CD4-positive, alpha-beta T cell treated with Interleukin-10 for 1 hour (primary cell): ENCODE data around the gene AGAP9.
A peak's percentile ranks its signal among the peaks of the same experiment; 100 is the strongest.
"Not testable (repeated sequence)": the region's sequence is repeated elsewhere in the genome, so short reads cannot be mapped to it uniquely, and the experiment has no call there.

Experiments used
- DNase-seq: peaks from one replicate; pipeline ENCODE4 v3.0.0-alpha.2; 2020

The AGAP9 gene

DNA sequence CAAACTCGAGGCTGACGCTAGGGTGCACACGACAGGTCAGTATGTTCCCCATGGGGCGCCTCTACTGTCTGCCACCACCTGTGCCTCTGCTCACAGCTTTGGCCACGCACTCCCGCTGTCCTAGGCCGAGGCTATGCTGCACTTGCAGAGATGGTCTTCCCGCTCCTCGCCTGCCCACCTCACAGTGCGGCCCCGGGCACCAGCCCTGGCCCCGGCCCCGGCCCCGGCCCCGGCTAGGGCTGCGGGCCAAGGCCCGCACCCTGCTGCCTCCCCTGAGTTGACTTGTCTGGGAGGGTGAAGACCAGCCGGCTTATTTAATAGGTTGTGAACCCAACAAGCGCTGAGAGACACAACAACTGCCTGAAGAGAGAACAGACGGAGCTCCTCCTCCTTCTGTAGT is at the start of gene AGAP9:
Gene AGAP9, minus strand, starts transcription at position 164 of the 400 bp plus-strand sequence. Its CDS starts 112 bp downstream, at position 52.
- not testable (repeated sequence) for DNase-seq

GRCh38 chr10:47571138-47571912 is 47.9 kb upstream of the AGAP9 start:
- DNase-seq: not testable (repeated sequence)

DNA sequence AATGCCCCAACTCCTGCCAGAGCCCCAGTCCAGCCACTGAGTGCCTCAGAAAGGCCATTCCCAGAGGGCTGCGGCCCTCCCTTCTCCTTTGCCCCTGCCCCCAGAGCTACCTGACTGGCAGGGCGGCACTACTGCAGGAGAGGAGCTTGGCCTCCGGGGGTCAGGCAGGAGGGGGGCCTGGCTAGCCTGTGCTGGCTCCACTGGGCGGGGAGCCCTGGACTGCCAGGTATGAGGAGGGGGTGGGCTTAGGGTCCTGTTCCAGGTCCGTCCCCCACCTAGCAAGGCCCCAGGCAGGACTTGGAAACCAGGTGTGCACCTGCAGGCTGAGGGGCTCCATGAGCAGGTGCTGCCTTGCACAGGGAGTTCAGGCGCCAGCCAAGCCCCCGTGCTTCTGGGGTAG is 43.3 kb upstream of the AGAP9 start:
- not testable (repeated sequence) for DNase-seq

DNA sequence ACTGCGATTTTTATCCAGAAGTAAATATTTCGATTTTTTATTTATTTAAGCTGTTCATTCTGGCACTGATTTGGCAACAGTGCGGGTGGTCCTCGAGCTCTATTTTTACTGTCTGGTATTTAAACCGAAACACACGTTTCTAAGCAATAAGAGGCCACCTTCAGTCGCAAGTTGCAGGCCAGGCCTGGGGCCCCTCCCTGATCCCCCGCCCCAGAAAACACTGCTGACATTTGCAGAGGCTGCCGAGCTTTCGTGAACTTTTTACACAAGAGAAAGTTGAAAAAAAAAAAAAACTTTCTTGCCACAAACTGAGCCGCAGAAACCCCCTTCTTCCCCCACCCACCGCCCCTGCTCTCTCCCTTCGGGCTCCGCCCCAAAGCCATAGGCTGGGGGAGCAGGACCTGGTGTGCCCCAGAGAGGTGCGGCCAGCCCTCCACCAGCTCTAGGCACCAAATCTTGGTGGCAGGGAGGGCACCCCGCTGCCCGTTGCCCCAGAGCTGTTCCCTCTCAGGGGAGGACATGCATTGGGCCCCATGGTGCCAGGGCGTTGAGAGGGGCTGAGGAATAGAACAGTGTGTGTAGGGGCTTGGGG is 42.8 kb upstream of the AGAP9 start:
- not testable (repeated sequence) for DNase-seq

- DNase-seq: not testable (repeated sequence)
Measured at GRCh38 chr10:47565517-47565920, 42.1 kb upstream of the AGAP9 start.

- DNase-seq: not testable (repeated sequence)
Measured at GRCh38 chr10:47564953-47565352, 41.5 kb upstream of the AGAP9 start.

DNA sequence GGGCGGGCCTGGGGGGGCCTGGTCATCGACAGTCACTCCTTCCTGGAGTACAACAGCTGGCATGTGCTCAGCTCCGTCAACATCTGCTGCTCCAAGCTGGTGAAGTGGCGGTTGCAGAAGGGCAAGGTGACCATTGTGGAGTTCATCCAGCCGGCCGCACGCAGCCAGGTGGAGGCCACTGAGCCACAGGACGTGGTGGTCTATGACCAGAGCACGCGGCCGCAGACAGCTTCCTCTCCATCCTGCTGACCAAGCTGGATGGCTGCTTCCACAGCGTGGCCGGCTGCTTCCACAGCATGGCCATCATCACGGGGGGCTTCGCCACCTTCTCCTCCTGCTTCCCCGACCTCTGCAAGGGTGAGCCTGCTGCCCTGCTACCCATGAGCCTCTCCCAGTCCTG is 40.9 kb upstream of the AGAP9 start:
- DNase-seq: not testable (repeated sequence)

GRCh38 chr10:47560452-47560851 is 37.0 kb upstream of the AGAP9 start:
- DNase-seq: not testable (repeated sequence)

DNA sequence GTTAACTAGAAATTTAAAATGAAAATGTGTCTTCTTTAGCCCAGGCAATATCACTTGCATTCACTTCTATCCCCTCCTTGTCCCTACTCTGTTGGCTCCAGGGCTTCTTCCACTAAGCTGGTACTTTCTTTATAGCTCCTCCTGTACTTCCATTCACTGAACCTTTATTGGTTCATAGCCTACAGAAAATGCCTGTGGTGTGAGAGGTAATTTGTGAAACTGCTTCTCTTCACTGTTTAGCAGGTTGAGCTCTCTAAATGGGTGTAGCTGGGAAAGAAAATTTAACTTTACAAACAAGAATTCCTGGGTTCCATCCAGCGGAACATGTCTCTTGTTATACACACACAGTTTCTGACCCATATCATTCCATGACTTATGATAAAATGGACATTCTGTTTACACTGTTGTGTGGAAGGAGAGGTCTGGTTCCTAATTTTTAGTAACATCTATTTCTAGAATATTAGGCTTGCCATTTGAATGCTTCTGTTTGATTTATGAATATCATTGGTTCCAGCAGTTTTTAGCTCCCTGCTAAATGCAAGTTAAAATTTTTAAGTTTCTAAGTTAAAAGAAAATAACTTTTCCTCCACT is 36.4 kb upstream of the AGAP9 start:
- DNase-seq: not testable (repeated sequence)

DNA sequence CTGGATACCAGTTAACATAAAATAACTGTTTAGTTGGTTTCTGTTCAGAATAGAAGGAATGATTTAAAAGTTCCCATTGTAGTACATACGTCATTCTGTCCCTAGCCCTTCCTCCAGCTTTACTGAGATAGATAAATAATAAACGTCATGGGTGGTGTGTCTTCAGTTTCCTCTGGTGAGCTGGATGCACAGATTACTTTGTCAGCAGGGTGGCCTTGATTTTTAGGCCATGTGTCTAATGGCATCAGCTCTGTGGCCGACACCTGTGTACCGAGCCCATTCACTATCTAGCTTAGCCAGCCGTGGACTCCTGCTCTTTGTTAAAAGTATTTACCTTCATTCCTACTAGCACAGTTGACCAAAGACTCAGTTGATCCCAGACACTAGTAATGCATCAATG is 34.7 kb upstream of the AGAP9 start:
- DNase-seq: not testable (repeated sequence)

DNA sequence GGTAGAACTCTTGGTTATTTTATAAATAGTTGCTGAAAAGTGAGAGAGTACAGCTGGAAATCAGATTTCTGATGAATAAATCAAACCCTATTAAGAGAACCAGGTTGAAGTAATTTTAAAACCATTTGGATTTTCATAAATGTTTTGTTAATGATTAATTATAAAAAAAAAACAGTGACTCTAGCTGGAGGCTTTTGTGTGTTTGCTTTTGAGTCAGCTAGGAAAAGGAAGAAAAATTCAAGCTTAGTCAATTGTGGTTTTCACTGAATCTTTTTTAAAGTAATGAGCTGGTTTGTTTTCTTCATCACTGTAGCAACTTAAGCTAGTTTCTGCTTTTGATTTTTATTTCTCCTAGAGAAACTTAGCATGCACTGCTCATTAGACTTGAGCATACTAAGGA is 34.2 kb upstream of the AGAP9 start:
- not testable (repeated sequence) for DNase-seq

DNA sequence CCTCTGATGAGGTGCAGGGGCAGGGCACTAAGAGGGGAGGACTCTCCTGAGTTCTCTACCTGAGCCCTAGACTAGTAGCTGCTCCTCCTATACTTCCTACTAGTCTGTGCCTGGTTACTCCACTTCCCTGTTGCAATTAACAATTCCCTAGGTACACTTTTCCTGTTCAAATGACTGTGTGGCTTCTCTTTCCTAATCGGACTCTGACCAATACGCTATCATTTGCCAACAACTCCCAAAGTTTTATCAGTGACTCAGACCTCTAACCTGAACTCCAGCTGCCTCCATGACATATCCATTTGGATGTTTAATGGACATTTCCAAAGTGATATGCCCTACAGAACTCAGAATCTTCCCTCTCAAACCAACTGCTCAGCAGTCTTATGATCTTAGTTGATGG is 31.9 kb upstream of the AGAP9 start:
- DNase-seq: not testable (repeated sequence)

GRCh38 chr10:47554552-47554951 is 31.1 kb upstream of the AGAP9 start:
- DNase-seq: not testable (repeated sequence)

GRCh38 chr10:47553860-47554247 is 30.4 kb upstream of the AGAP9 start:
- DNase-seq: not testable (repeated sequence)

DNA sequence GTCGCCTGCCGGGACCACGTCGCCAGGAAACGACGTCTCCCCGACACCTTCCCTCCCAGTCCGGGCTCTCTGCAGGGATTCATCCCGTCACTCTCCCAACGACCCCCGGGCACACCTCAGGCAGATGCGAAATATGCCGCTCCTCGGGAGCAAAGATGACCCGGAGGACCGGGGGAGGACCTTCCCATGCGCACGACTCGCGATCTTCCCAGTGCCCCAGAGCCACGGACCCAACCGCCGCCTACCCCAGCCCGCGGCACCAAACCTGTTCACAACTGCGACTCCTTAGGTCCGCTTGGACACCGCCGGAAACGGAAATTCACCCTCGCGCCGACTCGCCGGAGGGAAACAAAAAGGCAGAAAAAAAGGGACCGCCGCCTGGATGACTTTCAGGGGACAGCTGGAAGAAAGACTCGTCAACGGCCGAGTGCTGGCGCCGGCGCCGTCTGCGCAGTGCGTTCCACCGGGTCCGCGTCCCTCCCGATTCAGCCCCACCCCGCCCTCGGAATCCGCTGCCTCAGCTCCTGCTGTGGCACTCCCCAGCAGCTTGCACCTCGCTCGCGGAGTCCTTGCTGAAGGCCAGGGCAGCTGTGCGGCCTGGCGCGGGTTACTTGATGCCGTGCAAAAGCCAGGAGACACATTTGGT is 29.9 kb upstream of the AGAP9 start:
- DNase-seq: peak; percentile 75

- DNase-seq: peak; percentile 52
Measured at GRCh38 chr10:47552719-47553118, 29.3 kb upstream of the AGAP9 start.

DNA sequence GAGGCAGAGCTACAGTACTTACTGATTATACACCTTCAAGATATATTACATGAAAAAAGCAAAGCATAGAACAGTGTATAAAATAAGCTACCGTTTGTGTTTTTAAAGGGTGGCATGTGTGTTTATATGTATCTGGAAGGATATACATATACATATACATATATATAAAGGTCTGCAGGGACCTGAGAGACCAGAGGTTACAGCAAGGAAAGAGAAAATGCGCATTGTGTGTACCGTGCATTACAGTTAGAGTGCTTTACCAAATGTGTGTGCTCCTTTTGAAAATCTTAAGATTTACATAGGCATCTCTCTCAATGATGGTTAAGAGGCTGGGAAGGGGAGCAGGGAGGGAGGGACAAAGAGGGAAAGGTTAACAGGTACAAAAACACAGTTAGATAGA is 23.8 kb upstream of the AGAP9 start:
- DNase-seq: not testable (repeated sequence)

GRCh38 chr10:47536430-47536829 is 13.0 kb upstream of the AGAP9 start:
- DNase-seq: not testable (repeated sequence)

- DNase-seq: not testable (repeated sequence)
Measured at GRCh38 chr10:47502313-47502712, 21.1 kb downstream of the AGAP9 start.

- DNase-seq: not testable (repeated sequence)
Measured at GRCh38 chr10:47494226-47494625, 29.2 kb downstream of the AGAP9 start.

DNA sequence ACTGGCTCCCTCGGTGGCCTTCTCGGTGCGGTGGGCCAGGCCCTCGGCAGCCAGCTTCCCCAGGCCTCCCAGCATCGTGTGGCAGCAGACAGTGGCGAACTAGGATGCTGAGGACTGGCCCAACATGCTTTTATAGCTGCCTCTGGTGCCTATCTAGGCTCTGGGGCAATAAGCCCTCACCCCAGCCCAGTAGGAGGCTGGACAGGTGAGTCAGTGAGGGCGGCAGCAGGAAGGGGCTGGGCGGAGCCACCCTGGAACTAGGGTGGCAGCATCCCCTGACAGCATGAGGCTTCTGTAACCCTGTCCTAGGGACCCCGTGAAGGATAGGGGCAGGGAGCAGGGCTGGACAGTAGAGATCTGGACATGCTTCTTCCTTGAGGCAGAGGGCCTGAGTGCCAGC is 31.8 kb downstream of the AGAP9 start, which contains the start of gene FAM25G:
Gene FAM25G, minus strand, starts transcription at position 101 of the 400 bp plus-strand sequence. Its CDS starts 26 bp downstream, at position 75.
- DNase-seq: not testable (repeated sequence)

- DNase-seq: not testable (repeated sequence)
Measured at GRCh38 chr10:47489630-47490029, 33.8 kb downstream of the AGAP9 start.

GRCh38 chr10:47485943-47486342 is 37.5 kb downstream of the AGAP9 start:
- not testable (repeated sequence) for DNase-seq
